Caco-2 (cell line): Measurements from ENCODE around the gene LCE1D. TPM values are rescaled to one million over a fixed set of nuclear protein-coding genes. Genes with fewer than 3 reads are reported as not detected.

Source experiments
- BruUV-seq: library from RNA; stranded (reverse); fragments of 400-500 nt; replicated peaks from 2 replicates; lab custom pipeline; 2021; lab: Mats Ljungman, UMichigan
- CTCF ChIA-PET: fragments of 300-600 bp; sonication (Branson Sonifier 250); formaldehyde crosslinking; loops from one replicate; lab custom pipeline; 2022; ENCODE audit warnings: antibody characterized with exemption; lab: Charles Lee
- POLR2A ChIA-PET: fragments of 300-600 bp; sonication (Branson Sonifier 250); formaldehyde crosslinking; loops from one replicate; lab custom pipeline; 2022; ENCODE audit warnings: antibody characterized with exemption; lab: Charles Lee
- DNase-seq, 2 experiments: peaks; one replicate each; pipeline versions ENCODE4 v3.0.0 to v3.0.0-alpha.2; 2020 to 2022
- H3K27me3 ChIP-seq: replicated peaks from 2 replicates; pipeline ENCODE4 v1.6.0; 2011; ENCODE audit warnings: low read length; ENCODE audit not compliant: control insufficient read depth, insufficient read depth
- H3K36me3 ChIP-seq: 2 replicates; pipeline ENCODE4 v1.5.1; 2011; ENCODE audit warnings: low read length; ENCODE audit not compliant: control insufficient read depth, insufficient read depth
- H3K4me1 ChIP-seq: fragments of 250-450 bp; sonication (Bioruptor Pico); 2 replicates; pipeline ENCODE4 v1.5.1; 2020; ENCODE audit warnings: mild to moderate bottlenecking
- H3K4me3 ChIP-seq: 2 replicates; pipeline ENCODE4 v1.5.1; 2011; ENCODE audit warnings: low read depth, mild to moderate bottlenecking, control low read depth, low read length
- H3K9me3 ChIP-seq: fragments of 250-450 bp; sonication (Bioruptor Pico); 2 replicates; pipeline ENCODE4 v1.5.1; 2020; ENCODE audit warnings: mild to moderate bottlenecking, moderate library complexity
- H3K27ac Mint-ChIP-seq: one replicate; pipeline ENCODE4 v1.8.0; 2022; ENCODE audit warnings: mixed read lengths; ENCODE audit not compliant: unreplicated experiment
- H3K27me3 Mint-ChIP-seq: one replicate; pipeline ENCODE4 v1.8.0; 2022; ENCODE audit warnings: mixed read lengths; ENCODE audit not compliant: insufficient read depth, unreplicated experiment
- H3K36me3 Mint-ChIP-seq: one replicate; pipeline ENCODE4 v1.8.0; 2022; ENCODE audit warnings: mild to moderate bottlenecking, mixed read lengths; ENCODE audit not compliant: insufficient read depth, unreplicated experiment
- H3K4me1 Mint-ChIP-seq: one replicate; pipeline ENCODE4 v1.8.0; 2022; ENCODE audit warnings: low read depth, mixed read lengths; ENCODE audit not compliant: unreplicated experiment
- H3K4me3 Mint-ChIP-seq: one replicate; pipeline ENCODE4 v1.8.0; 2022; ENCODE audit warnings: mild to moderate bottlenecking, moderate library complexity, mixed read lengths; ENCODE audit not compliant: unreplicated experiment
- H3K9me3 Mint-ChIP-seq: one replicate; pipeline ENCODE4 v1.8.0; 2022; ENCODE audit warnings: mixed read lengths; ENCODE audit not compliant: unreplicated experiment
- CTCF ChIP-seq, 2 experiments: fragments of 200-600 bp in 1 of 2; IDR thresholded peaks; 1 replicate in 1 of 2; 2 replicates in 1 of 2; pipeline versions ENCODE4 v1.5.1 to v1.8.0; 2011 to 2022; ENCODE audit warnings: antibody characterized with exemption in 1 of 2, control low read depth in 1 of 2, inconsistent platforms in 1 of 2, low read depth in 1 of 2, low read length in 1 of 2, mild to moderate bottlenecking in 1 of 2, moderate library complexity in 1 of 2; ENCODE audit not compliant: insufficient read depth in 1 of 2, severe bottlenecking in 1 of 2, unreplicated experiment in 1 of 2
- intact Hi-C: fragments of 100-400 bp; cut with micrococcal nuclease; formaldehyde crosslinking; loops from one replicate; pipeline ENCODE4 v1.10.0; 2022; ENCODE audit not compliant: unreplicated experiment
- total RNA-seq: library from RNA; stranded (reverse); gene quantifications from 2 replicates; pipeline ENCODE4 v1.2.3, GENCODE V29; 2022

Gene LCE1D
- total RNA-seq, 1 experiment from 2014 or later = not detected

DNA sequence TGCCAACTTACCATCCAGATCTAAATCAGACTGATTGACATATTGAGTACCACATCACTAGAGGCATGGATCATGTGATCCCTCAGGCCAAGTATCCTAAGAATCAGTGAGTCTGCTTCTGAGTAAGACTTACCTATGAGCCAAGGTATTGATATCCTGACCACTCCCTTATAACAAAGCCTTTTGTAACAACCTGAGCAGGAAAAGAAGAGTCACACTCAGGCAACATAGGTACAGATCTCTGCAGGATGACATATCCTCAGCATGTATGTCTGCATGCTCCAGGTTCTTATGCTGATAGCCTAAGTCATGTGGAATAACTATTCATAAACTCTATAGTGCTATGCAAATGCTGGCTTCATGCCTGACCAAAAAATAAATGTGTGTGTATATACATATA lies 28.4 kb downstream of the LCE1D start:
- Histone ChIP-seq H3K36me3 (no peaks in the 10 kb centered on the region), H3K4me1 (no peaks in the 10 kb centered on the region), H3K9me3 (0 out of 2 replicates have a peak, but pooled peaks cover 3% of the 10 kb centered on the region), H3K4me3 (no peak overlapping the region), H3K27me3 (no peaks in the 10 kb centered on the region; the same call in 1 of the 2 replicates)
- Mint-ChIP-seq H3K36me3 (no peaks in the 10 kb centered on the region), H3K27ac (no peak overlapping the region), H3K9me3 (no peaks in the 10 kb centered on the region), H3K4me1 (no peaks in the 10 kb centered on the region), H3K4me3 (no peak overlapping the region), H3K27me3 (peaks cover 26% of the 10 kb centered on the region)
- DNase-seq = no peak
- TF ChIP-seq CTCF (IDR thresholded peaks at IDR 0.05; ENCODE audit: insufficient read depth in 1 of 2, low read depth in 1 of 2, low read length in 1 of 2, severe bottlenecking in 1 of 2, unreplicated experiment in 1 of 2) = no peak
- ChIA-PET POLR2A (no interaction called here), CTCF (interaction anchor here (0.7 kb wide), 1 partner anchor 37 kb away, joined by 5 read pairs; no protein-coding TSS in a partner anchor)
- intact Hi-C loops = no loop called here
- no TSS peak for BruUV-seq

DNA sequence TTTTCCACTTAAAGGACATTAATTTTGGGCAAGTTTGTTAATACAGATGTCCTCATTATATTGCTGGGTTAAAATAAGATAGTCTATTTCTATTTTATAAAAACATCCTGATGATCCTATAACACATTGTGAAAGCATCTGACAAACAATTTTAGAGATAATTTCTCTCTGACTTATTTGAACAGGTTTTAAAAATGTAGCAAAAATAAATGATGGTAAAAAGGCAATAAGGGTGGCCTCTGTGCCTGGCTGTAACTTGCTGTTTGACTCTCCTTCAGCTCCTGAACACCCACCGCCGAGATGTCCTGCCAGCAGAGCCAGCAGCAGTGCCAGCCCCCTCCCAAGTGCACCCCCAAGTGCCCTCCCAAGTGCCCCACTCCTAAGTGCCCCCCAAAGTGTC lies 30.7 kb downstream of the LCE1D start, which contains the start of gene LCE1A:
Gene LCE1A, plus strand, starts transcription at position 301 of the 400 bp plus-strand sequence. Its CDS starts 0 bp downstream, at position 301.
- Mint-ChIP-seq H3K27ac (no peak within 1 kb of the TSS), H3K9me3 (no peaks in the 10 kb centered on the region), H3K4me3 (no peak within 1 kb of the TSS), H3K27me3 (peaks cover 28% of the 10 kb centered on the region), H3K36me3 (no peaks in the 10 kb centered on the region), H3K4me1 (no peaks in the 10 kb centered on the region)
- intact Hi-C loops = no loop called here
- DNase-seq = no peak
- Histone ChIP-seq H3K4me1 (no peaks in the 10 kb centered on the region), H3K4me3 (no peak within 1 kb of the TSS), H3K9me3 (0 out of 2 replicates have a peak, but pooled peaks cover 3% of the 10 kb centered on the region), H3K27me3 (no peaks in the 10 kb centered on the region; the same call in none of the 2 replicates), H3K36me3 (no peaks in the 10 kb centered on the region)
- no TSS peak for BruUV-seq
- TF ChIP-seq CTCF (IDR thresholded peaks at IDR 0.05; ENCODE audit: insufficient read depth in 1 of 2, low read depth in 1 of 2, low read length in 1 of 2, severe bottlenecking in 1 of 2, unreplicated experiment in 1 of 2) = no peak
- CTCF ChIA-PET = no interaction called here
- POLR2A ChIA-PET = no interaction called here

DNA sequence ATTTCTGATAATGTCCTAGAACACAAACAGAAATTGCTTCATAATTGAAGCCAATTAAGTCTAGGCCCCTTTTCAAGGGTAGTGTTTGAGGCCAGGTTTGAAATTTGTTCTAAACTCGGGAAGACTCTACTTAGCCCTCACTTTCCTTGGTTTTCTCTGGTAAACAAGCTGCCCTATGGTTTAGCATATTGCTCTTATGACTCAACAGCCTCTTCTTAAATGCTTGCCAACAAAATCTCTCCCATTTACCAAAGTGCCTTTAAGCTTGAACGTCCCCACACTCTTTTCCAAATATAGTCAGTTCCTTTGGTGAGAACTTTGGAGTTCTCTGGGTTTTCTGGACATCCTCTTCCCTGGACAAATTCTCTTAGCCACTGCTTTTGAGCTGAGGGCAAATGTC lies 40.3 kb downstream of the LCE1D start:
- intact Hi-C loops = no loop called here
- ChIA-PET CTCF (no interaction called here), POLR2A (no interaction called here)
- H3K27ac Mint-ChIP-seq = no peak overlapping the region
- TF ChIP-seq CTCF (IDR thresholded peaks at IDR 0.05; ENCODE audit: insufficient read depth in 1 of 2, low read depth in 1 of 2, low read length in 1 of 2, severe bottlenecking in 1 of 2, unreplicated experiment in 1 of 2) = no peak
- no TSS peak for BruUV-seq
- no peaks in the 10 kb centered on the region for H3K9me3 ChIP-seq
- H3K4me1 ChIP-seq = no peaks in the 10 kb centered on the region
- H3K4me1 Mint-ChIP-seq = no peaks in the 10 kb centered on the region
- no peak for DNase-seq
- H3K4me3 ChIP-seq = no peak overlapping the region
- no peaks in the 10 kb centered on the region for H3K36me3 Mint-ChIP-seq
- no peaks in the 10 kb centered on the region; the same call in 1 of the 2 replicates for H3K27me3 ChIP-seq
- H3K36me3 ChIP-seq = no peaks in the 10 kb centered on the region
- H3K27me3 Mint-ChIP-seq = peaks cover 14% of the 10 kb centered on the region
- no peaks in the 10 kb centered on the region for H3K9me3 Mint-ChIP-seq
- no peak overlapping the region for H3K4me3 Mint-ChIP-seq
